SK-N-DZ (cell line): Measurements from ENCODE around the gene COX6A1. TPM values are rescaled to one million over a fixed set of nuclear protein-coding genes. Genes with fewer than 3 reads are reported as not detected.
A peak's percentile ranks its signal among the peaks of the same experiment; 100 is the strongest.

ENCODE experiments used
- DNase-seq: peaks from one replicate; pipeline ENCODE4 v3.0.0-alpha.2; 2015; ENCODE audit warnings: low spot score
- polyA plus RNA-seq, 2 experiments: library from polyadenylated mRNA; depleted of rRNA; stranded (reverse); fragments of >200 nt; gene quantifications; 2 replicates each; pipeline ENCODE4 v1.2.3, GENCODE V29; 2014

The COX6A1 gene
- polyA plus RNA-seq (2014; cell fraction: cytosol; rRNA removed): 999 and 1,038 TPM in 2 replicates
- 1,535 and 1,833 TPM in 2 replicates for polyA plus RNA-seq (2014; cell fraction: nucleus; rRNA removed)

GRCh38 chr12:120437735-120438494, at the start of gene COX6A1:
Gene COX6A1 (plus strand): TSS chr12:120438113. CDS start chr12:120438127, 14 bp downstream.
- DNase-seq: peak; percentile 100

DNA sequence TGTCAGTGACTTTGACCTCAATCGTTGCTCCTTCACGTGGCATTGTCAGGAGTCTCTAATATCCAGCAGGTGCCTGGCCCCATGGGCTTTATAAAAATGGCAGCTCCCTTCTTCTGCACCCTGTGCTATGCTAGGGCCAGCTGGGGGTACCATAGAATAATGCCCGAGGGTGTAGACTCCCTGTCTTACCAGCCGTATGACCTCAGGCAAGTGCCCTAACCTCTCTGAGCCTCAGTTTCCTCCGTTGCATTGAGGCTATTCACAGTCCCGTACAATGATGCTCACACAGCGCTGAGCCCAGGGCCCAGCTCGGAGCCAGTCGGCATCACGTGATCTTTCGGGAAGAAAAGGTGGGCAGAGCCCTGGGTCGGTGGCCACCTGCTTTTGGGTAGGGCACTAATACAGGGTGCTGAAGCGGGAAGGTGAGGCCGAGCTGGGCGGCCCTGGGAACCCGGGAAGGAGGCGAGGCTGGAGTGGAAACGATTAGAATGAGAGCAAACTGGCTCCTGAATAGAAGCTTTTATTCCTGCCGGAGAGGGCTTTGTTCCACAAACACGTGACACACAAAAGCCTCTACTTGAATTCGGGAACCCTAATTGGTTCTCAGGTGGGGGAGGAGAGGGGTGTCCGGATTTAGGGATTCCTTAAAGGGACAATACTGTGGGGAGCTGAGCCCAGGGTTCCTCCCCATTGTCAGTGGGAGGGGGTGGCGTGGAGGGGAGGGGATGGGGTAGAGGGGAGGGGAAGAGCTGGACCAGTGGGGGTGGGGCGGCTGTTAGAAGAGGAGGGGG, 49.0 kb upstream of the COX6A1 start:
- no peak for DNase-seq

GRCh38 chr12:120390540-120391120, 47.3 kb upstream of the COX6A1 start:
- DNase-seq: no peak

GRCh38 chr12:120394483-120395367, 43.2 kb upstream of the COX6A1 start:
- DNase-seq: no peak

DNA sequence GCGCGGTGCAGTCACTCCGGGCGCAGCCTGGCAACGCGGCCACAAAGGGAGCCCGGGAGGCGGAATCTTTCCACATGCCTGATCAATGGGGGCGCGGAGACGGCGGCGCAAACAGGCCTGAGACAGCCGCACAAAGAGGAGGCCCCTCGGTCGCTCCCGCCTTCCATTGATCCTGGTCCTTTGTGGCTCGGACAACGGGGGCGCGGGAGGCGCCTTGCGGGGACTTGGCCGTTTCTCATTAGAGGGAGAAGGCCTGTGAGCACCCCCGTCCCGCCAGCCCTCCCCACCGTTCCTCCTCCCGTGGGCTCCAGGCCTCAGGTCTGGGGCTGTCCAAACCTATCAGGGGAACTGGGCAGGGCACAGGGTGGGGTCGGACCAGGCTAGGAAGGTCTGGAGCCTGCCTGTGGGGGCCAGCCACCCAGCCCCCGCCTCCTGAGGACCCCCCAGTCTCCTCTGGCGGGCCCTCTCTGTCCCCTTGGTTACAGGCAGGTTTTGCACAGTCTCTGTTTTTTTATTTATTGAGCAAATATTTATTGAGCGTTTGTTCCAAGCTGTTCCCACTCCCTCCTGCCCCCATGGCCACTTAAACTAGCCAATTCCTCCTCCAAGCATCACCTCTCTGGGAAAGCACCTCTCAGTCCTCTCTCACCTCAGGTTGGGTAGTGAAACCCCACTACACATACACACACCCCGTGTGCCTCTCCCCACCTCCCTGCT, 39.9 kb upstream of the COX6A1 start:
- DNase-seq: no peak

- DNase-seq: no peak
These were observed 38.4 kb upstream of the COX6A1 start for GRCh38 chr12:120399531-120399930.

GRCh38 chr12:120402217-120402616, 35.7 kb upstream of the COX6A1 start:
- DNase-seq: no peak

DNA sequence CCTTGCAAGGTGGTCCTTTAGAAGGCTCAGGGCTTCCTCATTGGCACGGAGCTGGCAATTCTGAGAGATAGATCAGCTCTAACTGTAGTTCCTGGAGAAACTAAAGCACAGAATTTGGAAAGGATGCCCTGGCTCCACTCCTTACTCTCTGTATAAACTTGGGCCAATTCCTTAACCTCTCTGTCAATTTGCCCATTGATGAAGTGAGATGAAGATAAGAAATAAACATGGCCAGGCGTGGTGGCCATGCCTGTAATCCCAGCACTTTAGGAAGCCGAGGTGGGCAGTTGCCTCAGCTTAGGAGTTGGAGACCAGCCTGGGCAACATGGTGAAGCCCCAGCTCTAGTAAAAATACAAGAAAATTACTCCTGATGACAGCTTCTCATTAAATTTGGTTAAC, 34.0 kb upstream of the COX6A1 start:
- DNase-seq: no peak

- DNase-seq: peak; percentile 57
These were observed 33.6 kb upstream of the COX6A1 start for GRCh38 chr12:120404271-120404670.

GRCh38 chr12:120406069-120406468, 31.8 kb upstream of the COX6A1 start:
- no peak for DNase-seq

DNA sequence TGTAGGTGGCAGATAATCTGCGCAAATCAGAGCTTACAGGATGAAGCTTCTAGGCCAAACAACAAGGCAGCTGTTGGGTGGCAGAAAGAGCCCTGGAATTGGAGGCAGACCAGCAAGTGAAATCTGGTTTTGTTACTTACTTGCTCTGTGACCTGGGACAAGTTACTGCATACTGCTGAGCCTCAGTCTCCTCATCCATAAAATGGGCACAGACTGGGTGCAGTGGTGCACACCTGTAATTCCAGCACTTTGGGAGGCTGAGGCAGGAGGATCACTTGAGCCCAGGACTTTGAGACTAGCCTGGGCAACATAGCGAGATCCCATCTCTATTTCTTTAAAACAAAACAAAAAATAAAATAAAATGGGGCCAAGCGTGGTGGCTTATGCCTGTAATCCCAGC, 31.4 kb upstream of the COX6A1 start:
- no peak for DNase-seq

DNA sequence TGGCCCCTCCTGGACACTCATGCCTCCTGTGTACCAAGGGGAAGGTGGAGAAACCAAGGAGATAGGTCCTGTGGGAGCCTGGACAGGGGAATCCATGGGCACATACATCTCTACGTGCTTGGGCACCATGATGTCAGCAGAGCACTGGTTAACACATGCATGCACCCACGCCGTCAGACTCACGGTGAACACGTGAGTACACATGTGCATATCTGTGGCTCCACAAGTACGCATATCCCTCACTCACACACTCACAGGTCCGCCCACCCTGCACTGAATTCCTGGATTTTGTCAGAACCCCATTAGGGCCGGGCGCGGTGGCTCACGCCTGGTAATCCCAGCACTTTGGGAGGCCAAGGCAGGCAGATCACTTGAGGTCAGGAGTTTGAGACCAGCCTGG, 29.1 kb upstream of the COX6A1 start:
- no peak for DNase-seq

- no peak for DNase-seq
These were observed 25.5 kb upstream of the COX6A1 start for GRCh38 chr12:120412421-120412820.

GRCh38 chr12:120413901-120414695, 23.8 kb upstream of the COX6A1 start:
- DNase-seq: no peak

- no peak for DNase-seq
These were observed 21.3 kb upstream of the COX6A1 start for GRCh38 chr12:120416490-120417216.

DNA sequence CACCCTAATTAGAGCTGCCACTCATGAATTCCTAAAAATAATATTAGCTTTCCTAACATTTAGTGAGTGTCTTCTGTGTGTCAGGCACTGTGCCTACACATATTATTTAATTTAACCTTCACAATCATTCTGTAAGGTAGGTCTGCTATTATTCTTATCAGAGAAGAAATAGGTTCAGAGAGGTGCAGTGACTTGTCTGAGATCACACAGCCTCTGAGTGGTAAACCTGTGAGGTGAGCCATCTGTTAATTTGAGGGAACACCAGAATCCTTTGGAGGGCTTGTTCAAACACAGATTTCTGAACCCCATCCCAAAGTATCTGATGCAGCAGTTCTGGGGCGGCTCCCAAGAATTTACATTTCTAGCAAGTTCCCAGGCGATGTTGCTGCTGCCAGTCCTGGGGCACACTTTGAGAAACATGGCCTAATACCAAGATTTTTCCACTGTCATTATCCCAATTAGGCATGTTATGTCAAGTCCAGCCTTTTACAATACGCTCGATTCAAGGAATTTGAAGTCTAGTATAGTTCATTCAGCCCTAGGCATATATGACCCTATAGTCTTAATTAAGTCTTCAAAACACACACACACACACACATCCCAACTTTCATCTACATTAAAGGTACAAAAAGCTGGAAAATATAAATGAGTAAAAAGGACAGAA, 19.9 kb upstream of the COX6A1 start:
- no peak for DNase-seq

DNA sequence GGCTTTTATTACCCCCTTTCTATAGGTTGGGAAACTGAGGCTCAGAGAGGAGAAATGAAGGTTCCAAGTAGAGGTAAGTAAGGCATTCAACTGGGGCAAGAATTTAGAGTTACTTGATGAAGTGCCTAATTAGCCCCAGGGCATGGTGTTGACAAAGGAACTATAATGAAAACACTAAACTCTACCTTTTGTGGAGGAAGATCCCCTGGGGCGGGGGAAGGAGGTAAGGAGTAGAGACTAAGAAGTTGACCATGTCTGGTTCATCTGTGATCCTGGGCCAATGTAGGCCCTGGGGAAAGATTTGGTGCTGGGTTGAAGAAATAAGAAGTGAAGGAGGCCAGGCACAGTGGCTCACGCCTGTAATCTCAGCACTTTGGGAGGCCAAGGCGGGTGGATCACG, 16.2 kb upstream of the COX6A1 start:
- no peak for DNase-seq

DNA sequence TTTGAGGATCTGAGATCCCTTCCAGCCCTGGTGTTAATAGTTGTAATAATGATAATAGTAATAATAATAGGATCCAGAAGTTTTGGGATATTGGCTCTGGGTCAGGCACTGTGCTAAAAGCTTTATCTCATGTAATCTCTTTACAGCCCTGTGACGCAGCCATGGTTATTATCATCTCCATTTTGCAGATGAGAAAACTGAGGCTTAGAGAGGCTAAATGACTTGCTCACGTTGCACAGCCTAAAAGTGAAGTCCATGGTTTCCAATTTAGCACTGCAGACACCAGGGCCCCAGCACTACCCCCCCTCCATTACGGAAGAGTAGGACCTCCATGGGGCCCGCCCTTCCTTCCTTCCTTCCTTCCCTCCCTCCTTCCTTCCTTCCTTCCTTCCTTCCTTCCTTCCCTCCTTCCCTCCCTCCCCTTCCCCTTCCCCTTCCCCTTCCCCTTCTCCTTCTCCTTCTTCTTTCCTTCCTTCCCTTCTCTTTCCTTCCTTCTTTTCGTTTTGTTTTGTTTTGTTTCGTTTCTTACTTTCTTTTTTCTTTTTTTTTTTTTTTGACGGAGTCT, 14.9 kb upstream of the COX6A1 start:
- DNase-seq: no peak
